GM12872 (cell line): ENCODE data around the gene ZNF512B.

Source experiments
- CTCF ChIP-seq: IDR thresholded peaks from 3 replicates; pipeline ENCODE4 v1.5.1; 2011; ENCODE audit warnings: low read depth, mild to moderate bottlenecking, low read length, moderate library complexity; ENCODE audit not compliant: insufficient read depth

The ZNF512B gene

DNA sequence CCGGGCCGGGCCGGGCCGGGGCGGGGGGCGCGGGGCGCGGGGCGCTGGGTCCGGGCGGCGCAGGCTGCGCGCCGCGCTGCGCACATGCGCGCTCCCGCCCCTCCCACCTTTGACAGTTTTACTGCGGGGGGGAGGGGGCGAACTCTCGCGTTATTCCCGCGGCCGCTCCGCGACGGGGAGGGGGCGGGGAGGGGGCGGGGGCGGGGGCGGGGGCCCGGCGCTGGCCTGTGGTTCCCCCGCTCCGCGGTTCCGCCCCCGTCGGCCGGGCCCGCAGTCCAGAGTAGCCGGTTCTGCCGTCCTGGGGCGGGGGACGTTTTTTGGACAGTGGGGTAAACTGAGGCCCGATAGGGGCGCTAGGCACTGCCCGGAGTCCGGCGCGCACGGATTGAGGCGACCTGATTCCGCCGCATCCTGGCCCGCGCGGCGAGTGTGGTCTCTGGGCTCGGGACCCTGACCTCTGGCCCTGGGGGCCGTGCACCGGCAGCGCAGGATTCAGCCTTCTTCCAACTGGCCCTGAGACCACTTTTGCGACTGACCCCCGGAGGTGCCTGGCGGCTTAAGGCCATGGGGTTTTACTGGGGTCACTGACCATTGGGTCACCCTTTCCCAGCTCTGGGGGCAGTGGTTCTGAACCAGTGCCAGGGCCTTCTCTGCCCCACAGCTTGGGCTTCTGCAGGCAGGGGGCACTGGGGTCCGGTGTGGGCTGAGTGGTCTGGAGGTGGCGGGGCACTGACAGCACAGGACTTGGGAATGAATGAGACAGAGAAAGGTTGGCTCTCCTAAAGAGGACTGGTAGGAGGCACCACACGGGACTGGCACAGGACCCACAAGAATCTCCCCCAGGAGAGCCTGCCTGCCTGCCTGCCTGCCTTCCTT, at the start of gene ZNF512B:
Gene ZNF512B, minus strand, starts transcription at position 93 of the 876 bp plus-strand sequence. CDS start 1,980 bp downstream, outside the sequence.
- 0 out of 3 replicates have a peak, but pooled peaks have one; percentile 7 for TF ChIP-seq CTCF

DNA sequence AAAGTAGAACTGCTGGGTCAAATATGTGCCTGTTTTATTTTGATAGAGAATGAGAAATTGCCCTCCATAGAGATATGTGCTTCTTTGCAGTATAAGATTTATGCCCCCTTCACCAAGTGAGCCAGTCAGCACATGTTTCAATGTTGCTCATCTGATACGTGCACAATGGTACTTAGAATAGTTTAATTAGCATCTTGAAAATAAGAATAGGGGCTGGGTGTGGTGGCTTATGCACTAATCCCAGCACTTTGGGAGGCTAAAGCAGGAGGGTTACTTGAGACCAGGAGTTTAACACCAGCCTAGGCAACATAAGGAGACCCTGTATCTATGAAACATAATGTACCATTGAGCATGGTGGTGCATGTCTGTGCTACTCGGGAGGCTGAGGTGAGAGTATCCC, 45.9 kb upstream of the ZNF512B start:
- no peak for TF ChIP-seq CTCF

- no peak for TF ChIP-seq CTCF
Observed at GRCh38 chr20:64011366-64011779, 41.6 kb upstream of the ZNF512B start.

- TF ChIP-seq CTCF, result no peak
Observed at GRCh38 chr20:64010711-64011237, 41.0 kb upstream of the ZNF512B start.

- TF ChIP-seq CTCF, result no peak
Observed at GRCh38 chr20:64009811-64010387, 40.2 kb upstream of the ZNF512B start.

- no peak for TF ChIP-seq CTCF
Observed at GRCh38 chr20:64006902-64007301, 37.2 kb upstream of the ZNF512B start.

- TF ChIP-seq CTCF, result no peak
Observed at GRCh38 chr20:64006490-64006889, 36.8 kb upstream of the ZNF512B start.
